GM10266 (cell line): ENCODE data around the gene SNAPC2.

Experiments
- DNase-seq: peaks from one replicate; pipeline ENCODE4 v3.0.0; 2012; ENCODE audit errors: extremely low spot score
- TF ChIP-seq, protein P1 (sequence below): IDR thresholded peaks from 2 replicates; pipeline ENCODE4 v1.5.1; 2012; ENCODE audit warnings: mild to moderate bottlenecking, low read depth; ENCODE audit not compliant: control insufficient read depth, insufficient read depth; ENCODE audit errors: missing control alignments

Gene SNAPC2

DNA sequence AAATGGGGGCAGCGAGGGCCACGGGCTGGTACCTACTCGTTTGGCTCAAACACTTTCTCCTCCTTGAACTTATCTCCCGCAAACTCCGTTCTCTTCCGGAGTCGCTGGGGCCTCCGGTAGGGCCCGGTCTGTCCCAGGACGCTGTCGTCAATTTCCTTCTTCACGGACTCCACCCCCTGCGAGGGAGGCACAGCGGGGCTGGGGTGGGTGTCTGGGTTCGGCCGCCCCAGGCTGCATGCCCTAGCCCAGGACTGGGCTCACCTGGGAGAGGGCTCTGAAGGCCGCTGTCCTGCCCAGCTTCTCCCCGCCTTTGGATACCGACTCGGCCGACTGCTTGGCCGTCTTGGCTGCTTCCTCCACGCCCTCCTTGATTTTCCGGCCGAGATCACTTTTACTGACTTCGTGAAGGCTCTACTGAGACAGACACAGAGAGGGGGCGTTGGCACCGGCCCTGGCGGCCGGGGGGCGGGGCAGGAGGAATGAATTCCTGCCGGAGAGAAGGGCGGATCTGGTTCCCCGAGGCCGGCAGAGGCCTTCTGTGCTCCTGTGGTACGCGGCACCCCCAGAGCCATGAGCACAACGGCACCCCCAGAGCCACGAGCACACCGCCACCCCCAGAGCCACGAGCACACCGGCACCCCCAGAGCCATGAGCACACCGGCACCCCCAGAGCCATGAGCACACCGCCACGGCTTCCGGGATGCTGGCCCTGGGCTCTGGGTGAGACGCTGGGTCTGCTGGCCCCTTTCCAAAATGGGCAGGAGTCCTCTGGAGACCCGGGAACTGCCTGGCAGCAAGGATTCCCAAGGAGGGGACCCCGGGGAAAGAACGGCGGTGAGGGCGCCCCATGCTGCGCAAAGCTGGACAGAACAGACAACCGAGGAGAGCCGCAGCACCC lies 13.9 kb downstream of the SNAPC2 start:
- TF ChIP-seq, protein P1, sequence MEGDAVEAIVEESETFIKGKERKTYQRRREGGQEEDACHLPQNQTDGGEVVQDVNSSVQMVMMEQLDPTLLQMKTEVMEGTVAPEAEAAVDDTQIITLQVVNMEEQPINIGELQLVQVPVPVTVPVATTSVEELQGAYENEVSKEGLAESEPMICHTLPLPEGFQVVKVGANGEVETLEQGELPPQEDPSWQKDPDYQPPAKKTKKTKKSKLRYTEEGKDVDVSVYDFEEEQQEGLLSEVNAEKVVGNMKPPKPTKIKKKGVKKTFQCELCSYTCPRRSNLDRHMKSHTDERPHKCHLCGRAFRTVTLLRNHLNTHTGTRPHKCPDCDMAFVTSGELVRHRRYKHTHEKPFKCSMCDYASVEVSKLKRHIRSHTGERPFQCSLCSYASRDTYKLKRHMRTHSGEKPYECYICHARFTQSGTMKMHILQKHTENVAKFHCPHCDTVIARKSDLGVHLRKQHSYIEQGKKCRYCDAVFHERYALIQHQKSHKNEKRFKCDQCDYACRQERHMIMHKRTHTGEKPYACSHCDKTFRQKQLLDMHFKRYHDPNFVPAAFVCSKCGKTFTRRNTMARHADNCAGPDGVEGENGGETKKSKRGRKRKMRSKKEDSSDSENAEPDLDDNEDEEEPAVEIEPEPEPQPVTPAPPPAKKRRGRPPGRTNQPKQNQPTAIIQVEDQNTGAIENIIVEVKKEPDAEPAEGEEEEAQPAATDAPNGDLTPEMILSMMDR, result no peak
- no peak for DNase-seq

DNA sequence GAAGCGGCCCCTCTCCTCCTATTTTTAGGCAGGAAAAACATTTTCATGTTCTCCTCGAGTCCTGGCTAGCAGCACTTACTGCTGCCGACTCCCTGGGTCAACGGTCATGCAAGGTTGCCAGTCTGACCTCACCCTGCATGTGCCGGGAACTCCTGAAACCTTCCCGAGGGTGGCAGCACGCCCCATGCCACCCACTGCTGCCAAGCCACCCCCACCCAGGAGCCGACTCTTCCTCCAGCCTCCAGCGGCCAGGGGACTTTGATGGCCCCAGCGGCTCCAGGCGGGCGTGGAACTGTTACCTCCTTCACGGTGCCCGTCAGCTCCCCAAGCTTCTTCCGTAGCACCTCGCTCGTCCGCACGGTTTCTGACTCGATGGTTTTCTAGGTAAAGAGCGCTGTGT lies 14.6 kb downstream of the SNAPC2 start:
- DNase-seq, result no peak
- TF ChIP-seq, protein P1, result no peak

DNA sequence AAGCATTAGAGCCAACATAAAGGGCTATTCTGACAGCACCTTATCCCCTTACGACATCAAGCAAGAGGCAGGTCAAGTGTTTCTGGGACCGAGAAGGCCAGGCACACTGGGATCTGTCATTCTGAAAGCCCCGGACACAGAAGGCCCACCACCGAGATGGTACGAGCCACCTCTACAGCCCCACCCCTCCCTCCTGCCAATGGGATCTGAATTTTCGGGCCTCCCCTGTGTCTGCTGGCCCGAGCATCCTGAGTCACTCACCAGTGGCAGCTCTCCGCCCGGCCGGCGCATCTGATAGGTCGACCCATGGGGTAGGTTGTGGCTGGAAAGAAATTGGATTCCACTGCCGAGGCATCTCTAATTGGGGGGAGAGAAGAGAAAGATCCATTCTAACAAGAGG lies 20.7 kb downstream of the SNAPC2 start:
- TF ChIP-seq, protein P1, result no peak
- no peak for DNase-seq

DNA sequence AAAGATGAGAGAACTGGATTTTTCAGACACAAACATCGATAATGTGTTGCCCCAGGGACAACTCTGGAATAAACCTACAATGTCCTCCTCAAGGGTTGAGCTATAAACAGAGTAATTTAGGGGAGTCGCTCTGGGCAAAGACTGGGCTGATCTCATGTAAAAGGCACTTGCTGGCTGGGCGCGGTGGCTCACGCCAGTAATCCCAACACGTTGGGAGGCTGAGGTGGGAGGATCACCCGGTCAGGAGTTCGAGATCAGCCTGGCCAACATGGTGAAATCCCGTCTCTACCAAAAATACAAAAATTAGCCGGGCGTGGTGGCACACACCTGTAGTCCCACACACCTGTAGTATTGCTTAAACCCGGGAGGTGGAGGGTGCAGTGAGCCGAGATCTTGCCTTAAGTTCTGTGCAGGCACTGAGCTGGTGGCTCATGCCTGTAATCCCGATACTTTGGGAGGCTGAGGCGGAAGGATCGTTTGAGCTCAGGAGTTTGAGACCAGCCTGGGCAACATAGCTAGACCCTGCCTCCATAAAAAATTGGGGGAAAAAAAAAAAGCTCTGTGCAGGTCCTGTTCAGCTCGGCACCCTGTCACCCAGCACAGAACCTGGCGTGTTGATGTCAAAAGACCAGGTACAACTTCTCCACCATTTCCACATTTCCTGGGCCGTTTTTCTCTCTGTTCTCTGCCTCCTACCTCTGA lies 21.9 kb downstream of the SNAPC2 start:
- TF ChIP-seq, protein P1, result no peak
- no peak for DNase-seq

DNA sequence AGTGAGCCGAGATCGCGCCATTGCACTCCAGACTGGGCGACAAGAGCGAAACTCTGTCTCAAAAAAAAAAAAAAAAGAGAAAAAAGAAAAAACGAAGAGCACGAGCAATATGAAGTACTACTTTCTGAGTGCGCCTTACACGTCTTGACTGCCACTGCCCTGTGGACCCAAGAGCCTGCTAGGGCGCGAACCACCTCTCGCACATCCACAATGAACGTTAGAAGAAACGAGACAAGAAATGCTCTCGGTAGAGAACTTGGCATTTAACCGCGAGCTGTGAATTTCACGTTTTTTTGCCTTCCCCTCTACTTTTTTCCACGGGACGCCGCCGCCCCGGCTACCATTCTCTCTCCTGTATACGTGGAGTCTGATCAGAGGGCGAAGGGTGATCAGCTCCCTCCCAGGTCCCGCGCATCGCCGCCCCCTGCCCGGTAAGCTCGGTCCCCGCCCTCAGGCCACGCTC lies 22.9 kb downstream of the SNAPC2 start:
- TF ChIP-seq, protein P1, result no peak
- DNase-seq, result no peak

DNA sequence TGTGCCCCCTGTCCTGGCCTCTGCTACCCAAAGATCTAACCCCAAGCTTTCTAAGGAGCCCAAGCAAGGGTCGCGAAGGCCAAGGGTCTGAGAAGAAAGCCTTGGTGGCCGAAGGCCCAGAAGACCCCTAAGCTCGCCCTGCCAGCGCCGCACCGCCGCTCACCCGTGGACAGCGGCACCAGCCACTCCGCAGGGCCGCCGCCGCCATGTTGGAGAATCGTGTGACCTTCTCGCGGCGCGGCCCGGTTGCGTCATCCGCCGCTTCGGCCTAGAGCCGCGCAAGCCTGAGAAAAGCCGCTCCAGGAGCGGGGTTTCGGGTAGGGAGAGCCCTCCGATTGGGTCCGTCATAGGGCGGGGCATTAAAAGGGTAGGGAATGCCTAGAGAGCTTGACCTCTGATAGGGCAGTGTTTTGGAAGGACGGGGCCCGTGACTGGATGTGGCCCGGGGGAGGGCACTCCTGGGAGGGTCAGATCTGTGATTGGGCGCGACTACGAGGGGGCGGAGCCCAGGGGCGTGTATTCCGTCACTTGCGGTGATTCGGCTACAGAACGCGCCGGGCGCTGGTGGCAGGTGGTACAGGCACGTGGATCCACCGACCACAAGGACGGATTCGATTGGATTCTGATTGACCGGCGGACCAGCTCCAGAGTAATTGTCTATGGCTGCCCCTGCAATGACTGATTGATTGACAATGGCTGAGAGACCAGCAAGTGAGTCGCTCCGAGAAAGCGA lies 23.5 kb downstream of the SNAPC2 start, which contains the start of gene TIMM44:
TIMM44 (minus strand) TSS at position 223 of the 733 bp plus-strand sequence; CDS start at position 208, 15 bp downstream.
- peak; percentile 98 for DNase-seq
- TF ChIP-seq, protein P1, result peak; percentile 32
